GM13976 (cell line): ENCODE data around the gene STARD10.

Source experiments
- DNase-seq: peaks from one replicate; pipeline ENCODE4 v3.0.0; 2012; ENCODE audit warnings: low spot score
- CTCF ChIP-seq: IDR thresholded peaks from 2 replicates; pipeline ENCODE4 v1.5.1; 2012; ENCODE audit warnings: borderline replicate concordance, mild to moderate bottlenecking; ENCODE audit not compliant: insufficient read depth; ENCODE audit errors: extremely low read depth, missing control alignments, control extremely low read depth
- in situ Hi-C: fragments of 300-500 bp; cut with MboI; formaldehyde crosslinking; loops from one replicate; pipeline ENCODE4 v1.12.0; 2022; ENCODE audit warnings: low sequenced_read_pairs, mixed read lengths, inconsistent platforms; ENCODE audit not compliant: unreplicated experiment

STARD10 gene

GRCh38 chr11:72706579-72706978 is 87.3 kb downstream of the STARD10 start:
- no peak for TF ChIP-seq CTCF
- in situ Hi-C loops, result no loop called here
- DNase-seq, result no peak

DNA sequence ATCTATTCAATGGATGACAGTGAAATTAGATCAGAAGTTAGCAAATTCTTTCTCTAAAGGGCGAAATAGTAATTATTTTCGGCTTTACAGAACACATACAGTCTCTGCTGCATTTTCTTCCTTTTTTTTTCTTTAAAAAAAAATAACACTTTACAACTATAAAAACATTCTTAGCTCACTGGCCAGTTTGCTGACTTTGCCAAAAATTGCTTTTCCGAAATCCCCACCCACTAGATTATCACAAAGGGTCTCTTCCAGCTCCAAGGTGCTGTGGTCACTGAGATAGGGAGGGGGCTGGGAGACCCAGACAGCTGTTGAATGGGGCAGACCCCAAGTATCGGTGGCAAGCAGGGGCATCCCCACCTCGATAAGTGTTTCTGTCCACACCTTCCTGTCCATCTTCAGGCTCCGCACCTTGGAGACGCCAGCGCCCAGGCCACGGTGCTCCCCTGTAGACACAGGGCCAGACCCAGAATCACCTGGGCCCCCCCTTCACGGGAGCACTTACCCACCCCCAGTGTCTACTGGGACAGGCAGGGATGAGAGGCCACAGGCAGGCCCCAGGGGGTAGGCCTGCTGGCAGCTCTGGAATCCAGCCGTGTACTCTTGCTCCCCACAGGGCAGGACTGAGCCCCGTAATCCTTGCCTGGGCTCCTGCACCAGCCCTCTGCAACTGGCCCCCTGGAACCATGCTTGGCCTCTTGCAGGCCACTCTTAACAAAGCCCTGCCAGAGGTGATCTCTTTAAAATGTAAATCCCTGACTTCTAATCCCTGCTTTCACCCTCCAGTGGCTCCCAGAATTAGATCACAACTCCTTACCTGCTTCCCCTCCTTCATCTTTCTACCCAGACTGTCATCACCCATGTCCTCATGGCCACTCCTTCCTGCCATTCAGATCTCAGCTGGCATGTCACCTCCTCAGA is 88.1 kb downstream of the STARD10 start:
- no peak for TF ChIP-seq CTCF
- DNase-seq, result no peak
- in situ Hi-C loops, result no loop called here

DNA sequence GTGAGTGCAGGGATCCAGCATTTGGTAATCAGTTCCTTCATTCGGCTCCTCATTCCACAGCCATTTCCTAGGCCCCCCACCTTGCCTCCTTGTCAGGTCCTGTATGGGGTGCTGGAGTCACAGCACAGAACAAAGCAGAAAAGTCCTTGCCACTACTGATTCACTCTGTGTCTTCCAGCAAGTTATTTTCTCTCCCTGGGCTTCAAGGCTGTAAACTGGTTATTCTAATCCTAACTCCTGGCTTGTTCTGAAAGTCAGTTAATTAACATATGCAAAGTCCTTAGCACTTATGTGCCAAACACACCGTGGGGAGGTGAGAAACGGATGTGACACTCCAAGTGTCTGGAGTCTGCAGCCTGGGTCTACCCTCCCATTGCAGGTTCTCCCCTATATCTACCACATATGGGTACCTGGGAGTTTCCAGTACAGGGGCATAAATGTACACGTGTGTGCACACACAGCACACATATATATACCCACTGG is 89.0 kb downstream of the STARD10 start:
- no peak for TF ChIP-seq CTCF
- DNase-seq, result no peak
- in situ Hi-C loops, result no loop called here
